Uterus (tissue), 2 donors: ENCODE measurements around the gene RPLP2.

Experiments
- POLR2A ChIP-seq, 2 donors: fragments of 450-650 bp; IDR thresholded peaks; one replicate each; pipeline ENCODE4 v1.6.1; 2016; ENCODE audit warnings: antibody characterized with exemption in 2 of 2, mild to moderate bottlenecking in 1 of 2, moderate library complexity in 1 of 2
- TF ChIP-seq, protein P1 (sequence below), 4 experiments: fragments of 200-600 bp in 2 of 4; fragments of 450-650 bp in 2 of 4; sonication (generic) in 2 of 4; IDR thresholded peaks; one replicate each; pipeline ENCODE4 v1.5.1; 2016 to 2019; ENCODE audit warnings: antibody characterized with exemption in 4 of 4, mild to moderate bottlenecking in 2 of 4, moderate library complexity in 1 of 4

DNA sequence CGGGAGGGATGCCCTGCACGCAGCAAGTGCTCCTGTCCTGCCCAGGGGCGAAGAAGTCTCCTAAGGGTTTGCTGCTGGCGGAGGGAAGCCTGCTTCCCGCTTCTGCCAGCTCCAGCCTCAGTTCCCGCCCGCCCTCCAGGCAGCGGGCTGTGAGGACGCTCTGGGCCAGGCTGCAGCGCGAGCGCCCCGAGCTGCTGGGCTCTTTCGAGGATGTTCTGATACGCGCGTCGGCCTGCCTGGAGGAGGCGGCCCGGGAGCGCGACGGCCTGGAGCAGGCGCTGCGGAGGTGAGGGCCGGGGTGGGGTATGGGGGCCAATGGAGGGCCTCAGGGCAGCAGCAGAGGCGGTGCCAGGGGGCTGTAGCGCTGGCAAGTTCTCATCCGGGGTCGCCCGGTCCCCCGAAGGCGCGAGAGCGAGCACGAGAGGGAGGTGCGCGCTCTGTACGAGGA is 20.1 kb downstream of the RPLP2 start:
- TF ChIP-seq, protein P1, sequence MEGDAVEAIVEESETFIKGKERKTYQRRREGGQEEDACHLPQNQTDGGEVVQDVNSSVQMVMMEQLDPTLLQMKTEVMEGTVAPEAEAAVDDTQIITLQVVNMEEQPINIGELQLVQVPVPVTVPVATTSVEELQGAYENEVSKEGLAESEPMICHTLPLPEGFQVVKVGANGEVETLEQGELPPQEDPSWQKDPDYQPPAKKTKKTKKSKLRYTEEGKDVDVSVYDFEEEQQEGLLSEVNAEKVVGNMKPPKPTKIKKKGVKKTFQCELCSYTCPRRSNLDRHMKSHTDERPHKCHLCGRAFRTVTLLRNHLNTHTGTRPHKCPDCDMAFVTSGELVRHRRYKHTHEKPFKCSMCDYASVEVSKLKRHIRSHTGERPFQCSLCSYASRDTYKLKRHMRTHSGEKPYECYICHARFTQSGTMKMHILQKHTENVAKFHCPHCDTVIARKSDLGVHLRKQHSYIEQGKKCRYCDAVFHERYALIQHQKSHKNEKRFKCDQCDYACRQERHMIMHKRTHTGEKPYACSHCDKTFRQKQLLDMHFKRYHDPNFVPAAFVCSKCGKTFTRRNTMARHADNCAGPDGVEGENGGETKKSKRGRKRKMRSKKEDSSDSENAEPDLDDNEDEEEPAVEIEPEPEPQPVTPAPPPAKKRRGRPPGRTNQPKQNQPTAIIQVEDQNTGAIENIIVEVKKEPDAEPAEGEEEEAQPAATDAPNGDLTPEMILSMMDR (IDR thresholded peaks at IDR 0.05) = no peak
- no peak for TF ChIP-seq POLR2A (IDR thresholded peaks at IDR 0.05)
